HepG2 (cell line): ENCODE measurements around the gene AURKA. TPM values are rescaled to one million over a fixed set of nuclear protein-coding genes. Genes with fewer than 3 reads are reported as not detected.

Source experiments
- ATAC-seq: fragments of 200-7000 bp; cut with Tn5 transposase; 3 replicates; pipeline ENCODE4 v1.9.1; 2020; ENCODE audit warnings: mild to moderate bottlenecking, moderate library complexity
- BruUV-seq: library from RNA; stranded (reverse); fragments of 400-500 nt; replicated peaks from 2 replicates; lab custom pipeline; 2021; lab: Mats Ljungman, UMichigan
- CTCF ChIA-PET: fragments of 300-600 bp; formaldehyde crosslinking; extraction: SDS; loops from one replicate; lab custom pipeline; 2021; ENCODE audit warnings: low total read pairs, inconsistent platforms, low intra/inter-chr PET ratio; lab: Yijun Ruan, JAX
- POLR2A ChIA-PET: fragments of 350-600 bp; sonication (Branson Sonifier 250); formaldehyde crosslinking; loops from one replicate; lab custom pipeline; 2020; ENCODE audit warnings: antibody characterized with exemption, inconsistent platforms; lab: Yijun Ruan, JAX
- DNase-seq: peaks from one replicate; pipeline ENCODE4 v3.0.0-alpha.2; 2015; ENCODE audit warnings: low spot score
- FAIRE-seq: peaks from 3 replicates; lab custom pipeline; 2011; peaks lifted over from hg19 to GRCh38; lab: Jason Lieb, UNC
- H2AFZ ChIP-seq: one replicate; pipeline ENCODE4 v1.6.1; 2011; ENCODE audit warnings: low read length, inconsistent platforms
- H3K27ac ChIP-seq: fragments of 300-600 bp; 3 replicates; pipeline ENCODE4 v1.8.0; 2011; ENCODE audit warnings: mixed run types, mild to moderate bottlenecking, mixed read lengths, low read length, inconsistent platforms; ENCODE audit not compliant: insufficient read depth; ENCODE audit errors: extremely low read length
- H3K27me3 ChIP-seq, 2 experiments: fragments of 200-600 bp in 1 of 2; 2 replicates in 1 of 2; 3 replicates in 1 of 2; pipeline versions ENCODE4 v1.6.0 to v1.8.0; 2011; ENCODE audit warnings: low read length in 2 of 2, mild to moderate bottlenecking in 2 of 2, moderate library complexity in 2 of 2, inconsistent platforms in 1 of 2; ENCODE audit not compliant: insufficient read depth in 2 of 2, control insufficient read depth in 1 of 2
- H3K36me3 ChIP-seq, 2 experiments: fragments of 200-600 bp in 1 of 2; replicated peaks in 1 of 2; 2 replicates in 1 of 2; 3 replicates in 1 of 2; pipeline versions ENCODE4 v1.5.1 to v1.8.0; 2011; ENCODE audit warnings: low read length in 2 of 2, inconsistent platforms in 1 of 2; ENCODE audit not compliant: insufficient read depth in 2 of 2, control insufficient read depth in 1 of 2
- H3K4me1 ChIP-seq: 2 replicates; pipeline ENCODE4 v1.5.1; 2012; ENCODE audit warnings: low read length, inconsistent platforms; ENCODE audit not compliant: insufficient read depth
- H3K4me2 ChIP-seq: 2 replicates; pipeline ENCODE4 v1.6.0; 2011; ENCODE audit warnings: low read depth, low read length, inconsistent platforms
- H3K4me3 ChIP-seq, 3 experiments: fragments of 200-600 bp in 1 of 3; sonication (generic), shearing (Covaris generic) in 1 of 3; replicated peaks in 1 of 3; 2 replicates each; pipeline ENCODE4 v1.5.1; 2011 to 2016; ENCODE audit warnings: low read length in 3 of 3, inconsistent platforms in 2 of 3, low read depth in 2 of 3, mild to moderate bottlenecking in 2 of 3, control low read depth in 1 of 3, mixed read lengths in 1 of 3; ENCODE audit not compliant: insufficient read depth in 1 of 3
- H3K79me2 ChIP-seq: one replicate; pipeline ENCODE4 v1.6.1; 2011; ENCODE audit warnings: low read length, inconsistent platforms; ENCODE audit not compliant: insufficient read depth
- H3K9ac ChIP-seq: 2 replicates; pipeline ENCODE4 v1.6.0; 2011; ENCODE audit warnings: mild to moderate bottlenecking, low read depth, low read length, inconsistent platforms; ENCODE audit not compliant: insufficient read depth
- H3K9me3 ChIP-seq: 2 replicates; pipeline ENCODE4 v1.5.1; 2012; ENCODE audit warnings: mild to moderate bottlenecking, low read length
- H4K20me1 ChIP-seq: 2 replicates; pipeline ENCODE4 v1.6.0; 2011; ENCODE audit warnings: inconsistent platforms, mild to moderate bottlenecking, low read length, moderate library complexity; ENCODE audit not compliant: insufficient read depth
- ELF4 ChIP-seq: sonication (generic); formaldehyde crosslinking; IDR thresholded peaks from 2 replicates; pipeline ENCODE4 v1.5.0; 2020; ENCODE audit warnings: missing genetic modification reagents, mild to moderate bottlenecking, moderate library complexity, borderline replicate concordance
- REXO4 ChIP-seq: sonication (generic); formaldehyde crosslinking; IDR thresholded peaks from 2 replicates; pipeline ENCODE4 v1.8.0; 2022; ENCODE audit warnings: missing genetic modification reagents, mild to moderate bottlenecking, borderline replicate concordance
- RNF2 ChIP-seq: fragments of 450-650 bp; conservative IDR thresholded peaks from 2 replicates; pipeline ENCODE4 v1.6.1; 2016; ENCODE audit warnings: low read depth
- STAG1 ChIP-seq: sonication (generic); formaldehyde crosslinking; IDR thresholded peaks from 2 replicates; pipeline ENCODE4 v1.4.0; 2020; ENCODE audit warnings: missing genetic modification reagents
- SUZ12 ChIP-seq: fragments of 150-350 bp; IDR thresholded peaks from 2 replicates; pipeline ENCODE4 v1.6.1; 2014; ENCODE audit warnings: low read depth, low read length
- ZFP82 ChIP-seq: sonication (generic); formaldehyde crosslinking; IDR thresholded peaks from 2 replicates; pipeline ENCODE4 v1.5.1; 2020; ENCODE audit warnings: mild to moderate bottlenecking, missing genetic modification reagents, borderline replicate concordance
- ZMYM4 ChIP-seq: sonication (generic); formaldehyde crosslinking; IDR thresholded peaks from 2 replicates; pipeline ENCODE4 v1.8.1; 2023; ENCODE audit warnings: mild to moderate bottlenecking, missing genetic modification reagents
- ZNF432 ChIP-seq: sonication (generic); formaldehyde crosslinking; IDR thresholded peaks from 2 replicates; pipeline ENCODE4 v1.5.0; 2020; ENCODE audit warnings: missing genetic modification reagents, mild to moderate bottlenecking, borderline replicate concordance
- ZNF720 ChIP-seq: sonication (generic); formaldehyde crosslinking; IDR thresholded peaks from 2 replicates; pipeline ENCODE4 v1.4.0; 2020; ENCODE audit warnings: missing genetic modification reagents
- ZSCAN30 ChIP-seq: sonication (generic); formaldehyde crosslinking; IDR thresholded peaks from 2 replicates; pipeline ENCODE4 v1.5.0; 2020; ENCODE audit warnings: mild to moderate bottlenecking, missing genetic modification reagents
- WGBS: methylation state at CpG from one replicate; pipeline ENCODE4 v1.1.6; 2017; ENCODE audit warnings: low lambda C conversion rate; 5-methylcytosine and 5-hydroxymethylcytosine counted together
- in situ Hi-C: cut with HindIII; loops from 2 replicates; pipeline ENCODE4 v1.10.0; 2017; ENCODE audit warnings: low pct_unique_long_range_greater_than_20kb; ENCODE audit not compliant: extremely low pct_ligation_motif_present
- intact Hi-C: fragments of 100-400 bp; cut with micrococcal nuclease; formaldehyde crosslinking; loops from one replicate; pipeline ENCODE4 v1.10.0; 2022; ENCODE audit not compliant: unreplicated experiment
- polyA plus RNA-seq, 8 experiments: library from polyadenylated mRNA; depleted of rRNA in 3 of 8; stranded (reverse) in 7 of 8; unstranded in 1 of 8; fragments of >200 nt; fragmentation: Illumina TruSeq in 4 of 8; extraction: Trizol in 4 of 8; gene quantifications; 2 replicates each; pipeline versions ENCODE4 v1.2.1 to v1.2.3, GENCODE V29; 2011 to 2016; ENCODE audit warnings: low read depth in 4 of 8, missing spikeins in 1 of 8, mixed read lengths in 1 of 8; ENCODE audit not compliant: insufficient read depth in 1 of 8
- total RNA-seq, 5 experiments: library from RNA; depleted of rRNA; stranded (reverse); fragments of >200 nt; fragmentation: Illumina TruSeq; extraction: Trizol; gene quantifications; 2 replicates each; pipeline ENCODE4 v1.2.3, GENCODE V29; 2016; ENCODE audit warnings: low read depth in 1 of 5
- TF ChIP-seq, protein P1 (sequence below): sonication (generic); formaldehyde crosslinking; IDR thresholded peaks from 2 replicates; pipeline ENCODE4 v1.4.0; 2020; ENCODE audit warnings: low read depth, mild to moderate bottlenecking, missing genetic modification reagents
- TF ChIP-seq, protein P2 (sequence below): sonication (generic); formaldehyde crosslinking; IDR thresholded peaks from 2 replicates; pipeline ENCODE4 v1.8.0; 2022; ENCODE audit warnings: mild to moderate bottlenecking, missing genetic modification reagents
- TF ChIP-seq, protein P3 (sequence below): IDR thresholded peaks from 2 replicates; pipeline ENCODE4 v1.6.1; 2016; ENCODE audit warnings: low read depth, missing genetic modification reagents, missing compliant biosample characterization
- TF ChIP-seq, protein P4 (sequence below): IDR thresholded peaks from 2 replicates; pipeline ENCODE4 v1.6.1; 2016; ENCODE audit warnings: missing biosample characterization, missing genetic modification reagents, low read depth

AURKA gene
- total and polyA plus RNA-seq, 2 of the 13 experiments (the other 11 are each of a cell fraction or from before 2014, with no cell fraction given): 96.4 to 224 TPM

DNA sequence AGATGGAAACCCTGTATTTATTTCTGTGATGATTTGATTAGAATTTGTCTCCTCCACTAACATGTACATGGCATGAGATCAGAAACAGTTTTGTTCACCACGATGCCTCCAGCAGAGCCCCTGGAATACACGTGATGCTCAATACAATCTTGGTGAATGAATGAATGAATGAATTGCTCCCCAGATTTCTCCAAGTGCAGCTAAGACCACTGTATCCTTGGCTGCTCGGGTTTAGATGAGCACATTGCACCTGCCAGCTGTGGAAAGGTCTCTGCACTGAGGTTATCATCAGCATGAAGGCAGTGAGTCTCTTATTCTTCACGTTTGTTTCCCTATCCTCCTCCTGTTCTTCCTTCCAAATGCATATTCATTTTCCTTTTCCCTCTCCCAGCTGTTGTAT, 37.9 kb upstream of the AURKA start (continued):
- TF ChIP-seq ZMYM4 (CRISPR knock-in tag): no peak
- TF ChIP-seq REXO4: no peak
- no peak for TF ChIP-seq STAG1 (CRISPR knock-in tag)
- no peak for TF ChIP-seq RNF2
- TF ChIP-seq, protein P1, sequence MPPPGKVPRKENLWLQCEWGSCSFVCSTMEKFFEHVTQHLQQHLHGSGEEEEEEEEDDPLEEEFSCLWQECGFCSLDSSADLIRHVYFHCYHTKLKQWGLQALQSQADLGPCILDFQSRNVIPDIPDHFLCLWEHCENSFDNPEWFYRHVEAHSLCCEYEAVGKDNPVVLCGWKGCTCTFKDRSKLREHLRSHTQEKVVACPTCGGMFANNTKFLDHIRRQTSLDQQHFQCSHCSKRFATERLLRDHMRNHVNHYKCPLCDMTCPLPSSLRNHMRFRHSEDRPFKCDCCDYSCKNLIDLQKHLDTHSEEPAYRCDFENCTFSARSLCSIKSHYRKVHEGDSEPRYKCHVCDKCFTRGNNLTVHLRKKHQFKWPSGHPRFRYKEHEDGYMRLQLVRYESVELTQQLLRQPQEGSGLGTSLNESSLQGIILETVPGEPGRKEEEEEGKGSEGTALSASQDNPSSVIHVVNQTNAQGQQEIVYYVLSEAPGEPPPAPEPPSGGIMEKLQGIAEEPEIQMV (CRISPR knock-in tag): no peak
- no peak for TF ChIP-seq SUZ12
- TF ChIP-seq ZNF432 (CRISPR knock-in tag): no peak
- no peak for TF ChIP-seq ZSCAN30 (CRISPR knock-in tag)
- TF ChIP-seq, all 625 proteins: peak for 0

DNA sequence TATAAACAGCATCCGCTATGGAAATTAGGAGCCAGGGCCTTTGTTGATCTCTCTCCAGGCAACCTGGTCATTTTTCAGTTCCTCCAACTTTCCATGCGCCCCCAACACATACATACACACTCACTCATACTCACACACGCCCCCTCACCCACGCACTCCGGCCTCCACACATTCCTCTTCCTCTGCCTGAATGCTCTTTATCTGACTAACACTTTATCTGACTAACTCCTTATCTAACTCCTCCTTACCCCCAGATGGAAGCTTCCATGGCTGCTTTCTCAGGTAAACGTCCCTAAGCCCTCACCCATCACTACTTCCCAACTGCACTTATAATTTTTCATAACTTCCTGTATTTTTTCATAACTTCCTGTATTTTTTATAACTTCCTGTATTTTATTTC, 37.5 kb upstream of the AURKA start:
- no peaks in the 10 kb centered on the region for H3K36me3 ChIP-seq
- no peak overlapping the region for H3K27ac ChIP-seq
- H3K4me3 ChIP-seq: no peak overlapping the region
- ATAC-seq (no peak), FAIRE-seq (no peak), DNase-seq (no peak)
- no peak overlapping the region for H2AFZ ChIP-seq
- no TSS peak for BruUV-seq
- H3K9me3 ChIP-seq: no peaks in the 10 kb centered on the region
- no peaks in the 10 kb centered on the region for H3K79me2 ChIP-seq
- H3K9ac ChIP-seq: no peak overlapping the region
- intact Hi-C loops (no loop called here), in situ Hi-C loops (no loop called here)
- H3K4me1 ChIP-seq: peaks cover 9% of the 10 kb centered on the region
- H3K27me3 ChIP-seq: no peaks in the 10 kb centered on the region
- 54% methylated on average over 6 of the region's 6 CpGs for WGBS
- ChIA-PET CTCF (no interaction called here), POLR2A (no interaction called here)
- H4K20me1 ChIP-seq: no peaks in the 10 kb centered on the region
- no peak overlapping the region for H3K4me2 ChIP-seq
- TF ChIP-seq, protein P2, sequence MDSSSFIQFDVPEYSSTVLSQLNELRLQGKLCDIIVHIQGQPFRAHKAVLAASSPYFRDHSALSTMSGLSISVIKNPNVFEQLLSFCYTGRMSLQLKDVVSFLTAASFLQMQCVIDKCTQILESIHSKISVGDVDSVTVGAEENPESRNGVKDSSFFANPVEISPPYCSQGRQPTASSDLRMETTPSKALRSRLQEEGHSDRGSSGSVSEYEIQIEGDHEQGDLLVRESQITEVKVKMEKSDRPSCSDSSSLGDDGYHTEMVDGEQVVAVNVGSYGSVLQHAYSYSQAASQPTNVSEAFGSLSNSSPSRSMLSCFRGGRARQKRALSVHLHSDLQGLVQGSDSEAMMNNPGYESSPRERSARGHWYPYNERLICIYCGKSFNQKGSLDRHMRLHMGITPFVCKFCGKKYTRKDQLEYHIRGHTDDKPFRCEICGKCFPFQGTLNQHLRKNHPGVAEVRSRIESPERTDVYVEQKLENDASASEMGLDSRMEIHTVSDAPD (CRISPR knock-in tag): no peak
- TF ChIP-seq ZFP82 (CRISPR knock-in tag) (no peak), ZNF720 (CRISPR knock-in tag) (no peak), ELF4 (CRISPR knock-in tag) (no peak)
- TF ChIP-seq, protein P3, sequence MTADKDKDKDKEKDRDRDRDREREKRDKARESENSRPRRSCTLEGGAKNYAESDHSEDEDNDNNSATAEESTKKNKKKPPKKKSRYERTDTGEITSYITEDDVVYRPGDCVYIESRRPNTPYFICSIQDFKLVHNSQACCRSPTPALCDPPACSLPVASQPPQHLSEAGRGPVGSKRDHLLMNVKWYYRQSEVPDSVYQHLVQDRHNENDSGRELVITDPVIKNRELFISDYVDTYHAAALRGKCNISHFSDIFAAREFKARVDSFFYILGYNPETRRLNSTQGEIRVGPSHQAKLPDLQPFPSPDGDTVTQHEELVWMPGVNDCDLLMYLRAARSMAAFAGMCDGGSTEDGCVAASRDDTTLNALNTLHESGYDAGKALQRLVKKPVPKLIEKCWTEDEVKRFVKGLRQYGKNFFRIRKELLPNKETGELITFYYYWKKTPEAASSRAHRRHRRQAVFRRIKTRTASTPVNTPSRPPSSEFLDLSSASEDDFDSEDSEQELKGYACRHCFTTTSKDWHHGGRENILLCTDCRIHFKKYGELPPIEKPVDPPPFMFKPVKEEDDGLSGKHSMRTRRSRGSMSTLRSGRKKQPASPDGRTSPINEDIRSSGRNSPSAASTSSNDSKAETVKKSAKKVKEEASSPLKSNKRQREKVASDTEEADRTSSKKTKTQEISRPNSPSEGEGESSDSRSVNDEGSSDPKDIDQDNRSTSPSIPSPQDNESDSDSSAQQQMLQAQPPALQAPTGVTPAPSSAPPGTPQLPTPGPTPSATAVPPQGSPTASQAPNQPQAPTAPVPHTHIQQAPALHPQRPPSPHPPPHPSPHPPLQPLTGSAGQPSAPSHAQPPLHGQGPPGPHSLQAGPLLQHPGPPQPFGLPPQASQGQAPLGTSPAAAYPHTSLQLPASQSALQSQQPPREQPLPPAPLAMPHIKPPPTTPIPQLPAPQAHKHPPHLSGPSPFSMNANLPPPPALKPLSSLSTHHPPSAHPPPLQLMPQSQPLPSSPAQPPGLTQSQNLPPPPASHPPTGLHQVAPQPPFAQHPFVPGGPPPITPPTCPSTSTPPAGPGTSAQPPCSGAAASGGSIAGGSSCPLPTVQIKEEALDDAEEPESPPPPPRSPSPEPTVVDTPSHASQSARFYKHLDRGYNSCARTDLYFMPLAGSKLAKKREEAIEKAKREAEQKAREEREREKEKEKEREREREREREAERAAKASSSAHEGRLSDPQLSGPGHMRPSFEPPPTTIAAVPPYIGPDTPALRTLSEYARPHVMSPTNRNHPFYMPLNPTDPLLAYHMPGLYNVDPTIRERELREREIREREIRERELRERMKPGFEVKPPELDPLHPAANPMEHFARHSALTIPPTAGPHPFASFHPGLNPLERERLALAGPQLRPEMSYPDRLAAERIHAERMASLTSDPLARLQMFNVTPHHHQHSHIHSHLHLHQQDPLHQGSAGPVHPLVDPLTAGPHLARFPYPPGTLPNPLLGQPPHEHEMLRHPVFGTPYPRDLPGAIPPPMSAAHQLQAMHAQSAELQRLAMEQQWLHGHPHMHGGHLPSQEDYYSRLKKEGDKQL (CRISPR knock-in tag): no peak
- TF ChIP-seq, protein P4, sequence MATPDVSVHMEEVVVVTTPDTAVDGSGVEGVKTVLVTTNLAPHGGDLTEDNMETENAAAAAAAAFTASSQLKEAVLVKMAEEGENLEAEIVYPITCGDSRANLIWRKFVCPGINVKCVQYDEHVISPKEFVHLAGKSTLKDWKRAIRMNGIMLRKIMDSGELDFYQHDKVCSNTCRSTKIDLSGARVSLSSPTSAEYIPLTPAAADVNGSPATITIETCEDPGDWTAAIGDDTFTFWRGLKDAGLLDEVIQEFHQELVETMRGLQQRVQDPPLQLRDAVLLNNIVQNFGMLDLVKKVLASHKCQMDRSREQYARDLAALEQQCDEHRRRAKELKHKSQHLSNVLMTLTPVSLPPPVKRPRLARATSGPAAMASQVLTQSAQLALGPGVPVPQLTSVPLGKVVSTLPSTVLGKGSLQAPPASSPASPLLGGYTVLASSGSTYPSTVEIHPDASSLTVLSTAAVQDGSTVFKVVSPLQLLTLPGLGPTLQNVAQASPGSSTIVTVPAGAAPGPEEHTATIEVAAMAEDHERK (CRISPR knock-in tag): no peak
